ENCODE results near the gene ZNF276.
"Not testable (repeated sequence)": the region's sequence is repeated elsewhere in the genome, so short reads cannot be mapped to it uniquely, and the experiment has no call there.

The ZNF276 gene

DNA sequence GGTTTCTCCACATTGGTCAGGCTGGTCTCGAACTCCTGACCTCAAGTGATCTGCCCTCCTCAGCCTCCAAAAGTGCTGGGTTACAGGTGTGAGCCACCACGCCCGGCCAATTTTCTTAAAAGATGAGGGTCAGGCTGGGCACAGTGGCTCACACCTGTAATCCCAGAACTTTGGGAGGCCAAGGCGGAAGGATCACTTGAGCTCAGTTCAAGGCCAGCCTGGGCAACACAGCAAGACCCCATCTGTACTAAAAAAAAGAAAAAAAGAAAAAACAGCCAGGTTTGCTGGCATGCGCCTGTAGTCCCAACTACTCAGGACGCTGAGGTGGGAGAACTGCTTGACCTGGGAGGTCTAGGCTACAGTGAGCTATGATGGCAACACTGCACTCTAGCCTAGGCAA lies 62.6 kb downstream of the ZNF276 start:
- DNase-seq (ENCODE audit: low read depth) = not testable (repeated sequence)

DNA sequence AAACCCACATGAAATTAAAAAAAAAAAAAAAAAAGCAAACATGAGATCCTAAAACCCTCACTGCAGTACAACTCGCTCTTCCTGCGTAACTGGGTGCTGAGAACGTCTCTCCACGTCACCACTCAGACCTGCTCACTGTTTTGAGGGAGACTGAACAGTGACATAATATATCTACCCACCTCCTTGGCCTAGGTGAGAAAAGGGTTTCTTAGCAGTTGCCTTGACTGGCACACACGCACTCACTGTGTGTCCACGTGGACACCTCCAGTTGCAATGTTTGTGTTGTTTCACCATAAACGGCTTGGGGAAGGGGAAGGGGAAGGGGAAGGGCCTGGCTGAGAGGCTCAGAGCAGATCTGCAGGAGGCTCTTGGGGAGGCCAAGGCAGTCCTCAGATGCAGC lies 63.1 kb downstream of the ZNF276 start:
- no peak for DNase-seq (ENCODE audit: low read depth)

DNA sequence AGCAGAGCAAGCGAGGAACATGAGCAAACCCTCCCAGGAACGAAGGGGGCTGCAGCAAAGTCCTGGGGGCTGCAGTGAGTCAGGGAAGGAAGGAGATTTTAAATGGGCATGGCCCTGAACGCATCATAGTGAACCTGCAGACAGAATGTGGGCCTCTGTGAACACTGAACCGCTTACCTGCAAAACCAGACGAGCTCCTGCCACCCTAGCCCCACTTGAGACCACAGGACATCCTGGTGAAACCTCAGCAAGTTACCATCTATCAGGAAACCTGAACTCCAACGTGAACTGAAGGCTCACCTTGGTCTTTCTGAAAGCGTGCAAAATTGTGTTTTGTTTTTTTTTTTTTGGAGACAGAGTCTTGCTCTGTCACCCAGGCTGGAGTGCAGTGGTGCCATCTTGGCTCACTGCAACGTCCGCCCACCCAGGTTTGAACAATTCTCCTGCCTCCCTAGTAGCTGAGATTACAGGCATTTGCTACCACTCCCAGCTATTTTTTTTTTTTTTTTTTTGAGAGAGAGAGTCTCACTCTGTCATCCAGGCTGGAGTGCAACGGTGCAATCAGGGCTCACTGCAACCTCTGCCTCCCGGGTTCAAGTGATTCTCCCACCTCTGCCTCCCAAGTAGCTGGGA lies 64.3 kb downstream of the ZNF276 start:
- no peak for DNase-seq (ENCODE audit: low read depth)

DNA sequence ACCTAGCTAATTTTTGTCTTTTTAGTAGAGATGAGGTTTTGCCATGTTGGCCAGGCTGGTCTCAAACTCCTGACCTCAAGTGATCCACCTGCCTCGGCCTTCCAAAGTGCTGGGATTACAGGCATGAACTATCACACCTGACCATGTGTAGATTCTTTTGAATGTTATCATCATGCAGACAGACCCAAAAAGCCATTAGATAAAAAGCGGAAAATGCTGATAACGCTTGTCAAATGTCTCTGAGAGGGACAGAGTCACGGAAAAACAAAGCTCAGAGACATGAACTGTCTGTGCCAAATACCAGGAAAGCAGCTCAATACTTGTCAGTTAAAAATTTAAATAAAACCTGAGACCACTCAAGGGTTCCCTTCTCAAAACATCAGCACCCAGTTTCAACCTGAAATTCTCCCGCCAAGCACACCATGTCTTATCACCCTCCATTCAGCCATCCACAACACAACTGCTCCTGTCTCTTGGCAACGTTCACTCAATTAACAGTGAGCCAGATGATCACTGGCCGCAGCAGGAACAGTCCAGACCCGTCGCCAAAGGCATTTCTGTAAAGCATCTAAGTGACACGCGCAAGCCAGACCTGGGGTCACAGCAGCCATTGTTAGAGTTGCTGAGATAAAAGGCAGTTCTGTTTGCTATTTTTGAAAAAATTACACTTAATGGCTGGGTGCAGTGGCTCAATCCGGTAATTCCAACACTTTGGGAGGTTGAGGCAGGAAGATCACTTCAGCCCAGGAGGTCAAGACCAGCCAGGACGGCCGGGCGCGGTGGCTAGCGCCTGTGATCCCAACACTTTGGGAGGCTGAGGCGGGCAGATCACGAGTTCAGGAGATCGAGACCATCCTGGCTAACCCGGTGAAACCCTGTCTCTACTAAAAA lies 65.4 kb downstream of the ZNF276 start:
- no peak for DNase-seq (ENCODE audit: low read depth)

DNA sequence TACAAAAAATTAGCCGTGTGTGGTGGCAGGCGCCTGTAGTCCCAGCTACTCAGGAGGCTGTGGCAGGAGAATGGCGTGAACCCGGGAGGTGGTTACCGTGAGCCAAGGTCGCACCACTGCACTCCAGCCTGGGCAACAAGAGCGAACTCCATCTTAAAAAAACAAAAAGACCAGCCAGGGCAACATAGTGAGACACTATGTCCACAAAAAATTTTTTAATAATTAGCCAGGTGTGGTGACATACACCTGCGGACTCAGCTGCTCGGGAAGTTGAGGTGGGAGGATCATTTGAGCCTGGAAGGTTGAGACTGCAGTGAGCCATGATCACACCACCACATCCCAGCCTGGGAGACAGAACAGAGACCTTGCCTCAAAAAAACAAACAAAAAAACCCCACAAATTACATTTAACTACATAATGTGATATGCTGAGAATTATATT lies 66.0 kb downstream of the ZNF276 start:
- no peak for DNase-seq (ENCODE audit: low read depth)

Data from iris pigment epithelial cell (primary cell).